AG04449 (cell line): Measurements from ENCODE around the gene SNX13.

Experiments used
- CTCF ChIA-PET: fragments of 350-600 bp; formaldehyde crosslinking; extraction: SDS; loops from one replicate; lab custom pipeline; 2021; ENCODE audit warnings: antibody characterized with exemption; lab: Yijun Ruan, JAX
- POLR2A ChIA-PET: fragments of 400-600, 350-600 bp; formaldehyde crosslinking; extraction: SDS; loops from one replicate; lab custom pipeline; 2020; ENCODE audit warnings: antibody characterized with exemption, inconsistent platforms; lab: Yijun Ruan, JAX
- DNase-seq: peaks from one replicate; pipeline ENCODE4 v3.0.0-alpha.2; 2010; ENCODE audit warnings: low read depth, low spot score
- H3K4me3 ChIP-seq: 2 replicates; pipeline ENCODE4 v1.5.1; 2011; ENCODE audit warnings: low read depth, mild to moderate bottlenecking, control low read depth, low read length
- TF ChIP-seq, protein P1 (sequence below): IDR thresholded peaks from one replicate; pipeline ENCODE4 v1.5.1; 2011; ENCODE audit warnings: mild to moderate bottlenecking, moderate library complexity, low read length, control low read depth, inconsistent platforms; ENCODE audit not compliant: insufficient read depth; ENCODE audit errors: missing control alignments

SNX13 gene

DNA sequence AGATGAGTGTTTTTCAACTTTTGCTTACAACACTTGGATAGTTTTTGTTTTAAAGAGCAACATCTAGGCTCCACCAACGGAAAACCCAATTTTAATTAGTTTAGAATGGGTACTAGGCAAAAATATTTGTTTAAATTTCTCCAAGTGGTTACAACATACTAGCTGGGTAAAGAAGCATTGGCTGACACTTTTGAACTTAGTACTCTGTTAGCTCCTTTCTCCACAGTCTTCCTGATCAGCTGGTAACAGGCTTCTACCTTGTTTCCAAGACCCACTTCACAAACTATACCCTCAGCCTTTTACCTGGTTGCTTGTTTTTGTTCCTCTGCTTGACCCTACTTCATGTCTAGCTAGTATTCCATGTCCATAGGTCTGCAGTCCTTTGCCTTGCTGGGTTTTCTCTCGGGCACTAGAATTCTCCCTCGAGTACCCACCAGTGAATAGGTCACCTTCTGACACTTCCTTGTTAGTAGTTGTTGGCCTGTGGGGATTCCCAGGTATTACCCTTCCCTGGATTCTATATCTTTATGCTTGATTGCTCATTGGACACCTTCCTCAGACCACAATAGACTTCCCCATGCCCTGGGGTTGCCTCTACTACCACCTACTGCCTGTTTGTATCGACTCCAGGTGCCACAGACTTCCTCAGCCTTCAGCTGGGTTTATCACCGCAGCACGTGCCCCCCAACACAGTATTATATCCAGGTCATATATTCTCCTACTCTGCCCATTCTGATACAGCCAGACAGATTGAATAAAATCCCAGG lies 45.4 kb upstream of the SNX13 start:
- ChIA-PET CTCF (no interaction called here), POLR2A (no interaction called here)
- TF ChIP-seq, protein P1, sequence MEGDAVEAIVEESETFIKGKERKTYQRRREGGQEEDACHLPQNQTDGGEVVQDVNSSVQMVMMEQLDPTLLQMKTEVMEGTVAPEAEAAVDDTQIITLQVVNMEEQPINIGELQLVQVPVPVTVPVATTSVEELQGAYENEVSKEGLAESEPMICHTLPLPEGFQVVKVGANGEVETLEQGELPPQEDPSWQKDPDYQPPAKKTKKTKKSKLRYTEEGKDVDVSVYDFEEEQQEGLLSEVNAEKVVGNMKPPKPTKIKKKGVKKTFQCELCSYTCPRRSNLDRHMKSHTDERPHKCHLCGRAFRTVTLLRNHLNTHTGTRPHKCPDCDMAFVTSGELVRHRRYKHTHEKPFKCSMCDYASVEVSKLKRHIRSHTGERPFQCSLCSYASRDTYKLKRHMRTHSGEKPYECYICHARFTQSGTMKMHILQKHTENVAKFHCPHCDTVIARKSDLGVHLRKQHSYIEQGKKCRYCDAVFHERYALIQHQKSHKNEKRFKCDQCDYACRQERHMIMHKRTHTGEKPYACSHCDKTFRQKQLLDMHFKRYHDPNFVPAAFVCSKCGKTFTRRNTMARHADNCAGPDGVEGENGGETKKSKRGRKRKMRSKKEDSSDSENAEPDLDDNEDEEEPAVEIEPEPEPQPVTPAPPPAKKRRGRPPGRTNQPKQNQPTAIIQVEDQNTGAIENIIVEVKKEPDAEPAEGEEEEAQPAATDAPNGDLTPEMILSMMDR, result no peak
- no peak for DNase-seq
- no peak overlapping the region for H3K4me3 ChIP-seq

GRCh38 chr7:17984288-17984687 lies 44.0 kb upstream of the SNX13 start:
- DNase-seq, result no peak
- H3K4me3 ChIP-seq, result no peak overlapping the region
- POLR2A ChIA-PET, result no interaction called here
- CTCF ChIA-PET, result no interaction called here
- TF ChIP-seq, protein P1, result no peak

- no peak overlapping the region for H3K4me3 ChIP-seq
- no peak for DNase-seq
- TF ChIP-seq, protein P1, result no peak
- POLR2A ChIA-PET, result no interaction called here
- CTCF ChIA-PET, result interaction anchor here (1.5 kb wide), 1 partner anchor 13 kb away, joined by 4 read pairs; no protein-coding TSS in a partner anchor
Observed at GRCh38 chr7:17983221-17984062, 43.1 kb upstream of the SNX13 start.

- ChIA-PET POLR2A (no interaction called here), CTCF (no interaction called here)
- DNase-seq, result no peak
- TF ChIP-seq, protein P1, result no peak
- no peak overlapping the region for H3K4me3 ChIP-seq
Observed at GRCh38 chr7:17976952-17977351, 36.7 kb upstream of the SNX13 start.

DNA sequence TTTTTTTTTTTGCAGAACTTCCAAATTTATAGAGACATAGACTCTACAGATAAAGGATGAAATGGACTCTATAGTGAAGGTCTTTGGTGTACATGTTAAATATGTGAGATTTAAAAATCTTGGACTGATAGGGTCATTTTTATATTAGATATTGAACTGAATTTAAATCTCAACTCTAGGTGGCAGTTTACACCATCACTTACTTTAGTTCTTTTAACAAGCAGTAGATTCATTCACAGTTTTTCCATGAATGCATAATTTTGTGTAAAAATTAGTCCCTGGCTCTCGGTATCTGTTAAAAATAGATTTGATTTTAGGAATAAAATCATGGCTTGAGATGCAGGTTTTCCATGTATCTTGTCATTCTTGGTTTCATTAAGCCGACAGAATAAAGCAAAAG lies 31.1 kb upstream of the SNX13 start:
- POLR2A ChIA-PET, result no interaction called here
- TF ChIP-seq, protein P1, result no peak
- H3K4me3 ChIP-seq, result no peak overlapping the region
- CTCF ChIA-PET, result interaction anchor here (0.8 kb wide), 1 partner anchor 353 kb away, joined by 3 read pairs; no protein-coding TSS in a partner anchor
- DNase-seq, result no peak
